Osteoblast (primary cell): Measurements from ENCODE around the gene GATB. TPM values are rescaled to one million over a fixed set of nuclear protein-coding genes. Genes with fewer than 3 reads are reported as not detected.

Source experiments
- DNase-seq: peaks from one replicate; pipeline ENCODE4 v3.0.0; 2011; ENCODE audit warnings: low spot score, mixed read lengths; ENCODE audit not compliant: insufficient read length; ENCODE audit errors: missing footprints
- H2AFZ ChIP-seq: 2 replicates; pipeline ENCODE4 v1.6.0; 2011; ENCODE audit warnings: mild to moderate bottlenecking, low read length
- H3K27ac ChIP-seq: 2 replicates; pipeline ENCODE4 v1.5.1; 2011; ENCODE audit warnings: mild to moderate bottlenecking, low read depth, low read length, moderate library complexity
- H3K27me3 ChIP-seq: 2 replicates; pipeline ENCODE4 v1.6.0; 2012; ENCODE audit warnings: mild to moderate bottlenecking, control low read depth, inconsistent platforms, low read length, moderate library complexity; ENCODE audit not compliant: insufficient read depth
- H3K36me3 ChIP-seq: 2 replicates; pipeline ENCODE4 v1.5.1; 2011; ENCODE audit warnings: mild to moderate bottlenecking, low read length, control low read depth, moderate library complexity; ENCODE audit not compliant: insufficient read depth
- H3K4me1 ChIP-seq: 2 replicates; pipeline ENCODE4 v1.5.1; 2011; ENCODE audit warnings: mild to moderate bottlenecking, low read length, control low read depth, moderate library complexity; ENCODE audit not compliant: insufficient read depth
- H3K4me2 ChIP-seq: 2 replicates; pipeline ENCODE4 v1.6.0; 2011; ENCODE audit warnings: mild to moderate bottlenecking, low read length; ENCODE audit not compliant: insufficient read depth
- H3K4me3 ChIP-seq: fragments of 200-600 bp; sonication (generic); 3 replicates; pipeline ENCODE4 v1.5.1; 2012; ENCODE audit warnings: mild to moderate bottlenecking, low read length, inconsistent platforms; ENCODE audit not compliant: insufficient read depth
- H3K79me2 ChIP-seq: 2 replicates; pipeline ENCODE4 v1.6.0; 2012; ENCODE audit warnings: mild to moderate bottlenecking, low read length, control low read depth, inconsistent platforms; ENCODE audit not compliant: insufficient read depth
- H3K9me3 ChIP-seq: 2 replicates; pipeline ENCODE4 v1.5.1; 2011; ENCODE audit warnings: low read depth, low read length, control low read depth
- H4K20me1 ChIP-seq: 2 replicates; pipeline ENCODE4 v1.6.0; 2012; ENCODE audit warnings: mild to moderate bottlenecking, low read length, control low read depth; ENCODE audit not compliant: insufficient read depth
- total RNA-seq: library from RNA; depleted of rRNA; stranded (reverse); fragments of >200 nt; gene quantifications from 2 replicates; pipeline ENCODE4 v1.2.3, GENCODE V29; 2012
- TF ChIP-seq, protein P1 (sequence below): IDR thresholded peaks from 2 replicates; pipeline ENCODE4 v1.5.1; 2011; ENCODE audit warnings: mild to moderate bottlenecking, low read depth, low read length, moderate library complexity; ENCODE audit errors: extremely low read depth

GATB gene
- total RNA-seq, 1 donor, result 14.1 TPM

DNA sequence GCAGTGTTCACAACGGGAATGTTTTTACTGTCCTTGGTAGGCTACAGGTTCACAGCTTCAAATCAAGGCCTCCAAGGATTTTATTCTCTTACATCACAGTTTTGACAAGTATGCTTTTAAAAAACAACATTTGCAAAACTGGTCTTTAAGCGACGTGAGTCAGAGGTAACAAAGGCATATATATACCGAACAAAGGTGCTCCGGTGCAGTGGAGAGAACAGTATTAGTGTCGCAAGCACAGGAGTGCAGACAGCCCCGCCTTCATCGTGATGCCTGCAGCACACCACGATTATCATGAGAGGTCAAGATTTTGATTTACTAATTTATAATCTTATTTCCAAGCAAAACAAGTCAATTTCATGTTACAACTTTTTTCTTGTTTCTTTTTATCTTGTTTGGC, 90.8 kb downstream of the GATB start:
- Histone ChIP-seq H3K4me1 (peaks cover 7% of the 10 kb centered on the region), H3K36me3 (no peaks in the 10 kb centered on the region), H3K9me3 (no peaks in the 10 kb centered on the region), H2AFZ (no peak overlapping the region), H3K27ac (no peak overlapping the region), H3K27me3 (no peaks in the 10 kb centered on the region), H3K4me2 (no peak overlapping the region), H4K20me1 (no peaks in the 10 kb centered on the region), H3K79me2 (no peaks in the 10 kb centered on the region), H3K4me3 (no peak overlapping the region)
- DNase-seq, result no peak
- TF ChIP-seq, protein P1, sequence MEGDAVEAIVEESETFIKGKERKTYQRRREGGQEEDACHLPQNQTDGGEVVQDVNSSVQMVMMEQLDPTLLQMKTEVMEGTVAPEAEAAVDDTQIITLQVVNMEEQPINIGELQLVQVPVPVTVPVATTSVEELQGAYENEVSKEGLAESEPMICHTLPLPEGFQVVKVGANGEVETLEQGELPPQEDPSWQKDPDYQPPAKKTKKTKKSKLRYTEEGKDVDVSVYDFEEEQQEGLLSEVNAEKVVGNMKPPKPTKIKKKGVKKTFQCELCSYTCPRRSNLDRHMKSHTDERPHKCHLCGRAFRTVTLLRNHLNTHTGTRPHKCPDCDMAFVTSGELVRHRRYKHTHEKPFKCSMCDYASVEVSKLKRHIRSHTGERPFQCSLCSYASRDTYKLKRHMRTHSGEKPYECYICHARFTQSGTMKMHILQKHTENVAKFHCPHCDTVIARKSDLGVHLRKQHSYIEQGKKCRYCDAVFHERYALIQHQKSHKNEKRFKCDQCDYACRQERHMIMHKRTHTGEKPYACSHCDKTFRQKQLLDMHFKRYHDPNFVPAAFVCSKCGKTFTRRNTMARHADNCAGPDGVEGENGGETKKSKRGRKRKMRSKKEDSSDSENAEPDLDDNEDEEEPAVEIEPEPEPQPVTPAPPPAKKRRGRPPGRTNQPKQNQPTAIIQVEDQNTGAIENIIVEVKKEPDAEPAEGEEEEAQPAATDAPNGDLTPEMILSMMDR, result no peak

DNA sequence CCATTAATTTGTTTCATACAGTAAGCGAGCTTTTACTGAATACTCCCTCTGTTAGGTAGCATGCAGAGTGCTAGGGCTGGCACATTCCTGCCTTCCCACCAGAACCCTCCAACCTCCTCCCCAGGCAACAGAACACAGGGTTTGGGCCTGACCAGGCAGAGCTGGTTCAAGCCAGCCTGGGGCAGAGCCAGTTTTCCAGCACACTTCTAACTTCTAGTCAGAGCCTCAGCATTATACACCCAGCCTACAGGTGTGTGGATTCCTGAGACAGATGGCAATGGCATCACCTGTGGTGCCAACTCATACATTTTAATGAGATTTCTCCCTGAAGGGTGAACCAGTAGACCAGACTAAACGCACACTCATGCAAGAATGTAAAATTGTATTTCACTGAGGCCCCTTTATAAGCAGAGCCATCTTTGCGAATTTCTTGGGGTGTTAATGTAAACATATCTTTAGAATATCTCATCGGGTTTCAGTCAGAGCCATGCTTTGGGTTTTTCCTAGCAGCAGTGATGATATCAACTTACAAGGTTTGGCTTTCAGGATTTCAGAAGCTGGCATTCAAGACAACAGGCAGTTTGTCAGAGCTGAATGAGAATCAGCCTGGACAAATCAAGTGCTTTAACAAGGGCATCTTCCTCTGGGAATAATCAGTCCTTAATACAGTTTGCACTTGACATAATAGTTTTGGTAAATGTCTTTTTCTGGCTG, 92.0 kb downstream of the GATB start:
- Histone ChIP-seq H3K4me1 (no peaks in the 10 kb centered on the region), H3K9me3 (no peaks in the 10 kb centered on the region), H3K36me3 (no peaks in the 10 kb centered on the region), H3K79me2 (no peaks in the 10 kb centered on the region), H2AFZ (no peak overlapping the region), H3K27me3 (no peaks in the 10 kb centered on the region), H3K4me3 (no peak overlapping the region), H4K20me1 (no peaks in the 10 kb centered on the region), H3K4me2 (no peak overlapping the region), H3K27ac (no peak overlapping the region)
- TF ChIP-seq, protein P1, result no peak
- no peak for DNase-seq

DNA sequence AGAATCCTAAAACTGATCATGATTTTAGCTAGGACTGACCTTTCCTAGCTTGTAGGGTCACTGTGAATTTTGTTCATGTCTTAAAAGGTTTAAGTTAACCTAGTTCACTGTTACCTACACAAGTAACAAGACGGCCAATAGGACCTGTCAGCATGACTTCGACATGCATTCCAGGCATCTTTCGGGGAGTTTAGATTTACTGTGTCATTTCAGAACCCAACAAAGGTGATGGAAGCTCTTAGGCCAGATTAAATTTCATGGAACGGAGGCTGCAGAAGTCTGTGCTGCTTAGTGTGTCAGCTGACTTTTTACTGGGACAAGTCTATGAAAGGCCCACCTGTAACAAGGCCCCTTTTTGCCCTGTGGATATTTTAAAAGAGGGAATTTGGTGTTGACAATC, 93.1 kb downstream of the GATB start:
- DNase-seq, result no peak
- Histone ChIP-seq H2AFZ (no peak overlapping the region), H3K27ac (no peak overlapping the region), H3K9me3 (no peaks in the 10 kb centered on the region), H3K4me1 (no peaks in the 10 kb centered on the region), H3K79me2 (no peaks in the 10 kb centered on the region), H3K36me3 (no peaks in the 10 kb centered on the region), H3K4me2 (no peak overlapping the region), H4K20me1 (no peaks in the 10 kb centered on the region), H3K4me3 (no peak overlapping the region), H3K27me3 (no peaks in the 10 kb centered on the region)
- TF ChIP-seq, protein P1, result no peak

DNA sequence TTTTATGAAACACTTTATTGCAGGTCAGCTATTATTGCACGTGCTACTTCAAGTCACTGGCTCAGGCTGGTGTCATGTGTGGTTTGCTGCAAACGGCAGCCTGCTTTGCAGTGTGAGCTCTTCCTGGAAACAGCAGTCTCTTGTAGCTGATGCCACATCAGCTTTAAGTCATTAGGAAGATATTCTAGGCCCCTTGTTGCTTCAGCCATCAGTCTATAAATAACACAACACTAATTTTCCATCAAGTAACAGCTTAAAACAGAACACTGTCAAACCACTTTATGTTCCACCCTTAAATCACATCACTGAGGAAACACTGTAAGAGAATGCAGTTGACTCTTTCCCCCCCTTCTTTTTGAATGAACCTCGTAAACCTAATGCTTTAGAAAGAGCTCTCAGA, 93.8 kb downstream of the GATB start:
- Histone ChIP-seq H3K36me3 (no peaks in the 10 kb centered on the region), H3K27ac (no peak overlapping the region)

More for the DNA sequence above, 93.8 kb downstream of the GATB start:
- Histone ChIP-seq H3K4me3 (no peak overlapping the region), H3K4me2 (no peak overlapping the region), H3K4me1 (no peaks in the 10 kb centered on the region), H2AFZ (no peak overlapping the region), H4K20me1 (no peaks in the 10 kb centered on the region), H3K27me3 (no peaks in the 10 kb centered on the region), H3K9me3 (no peaks in the 10 kb centered on the region), H3K79me2 (no peaks in the 10 kb centered on the region)
- DNase-seq, result no peak
- TF ChIP-seq, protein P1, result no peak
